ENCODE data around the gene KDM2B.

Gene KDM2B

DNA sequence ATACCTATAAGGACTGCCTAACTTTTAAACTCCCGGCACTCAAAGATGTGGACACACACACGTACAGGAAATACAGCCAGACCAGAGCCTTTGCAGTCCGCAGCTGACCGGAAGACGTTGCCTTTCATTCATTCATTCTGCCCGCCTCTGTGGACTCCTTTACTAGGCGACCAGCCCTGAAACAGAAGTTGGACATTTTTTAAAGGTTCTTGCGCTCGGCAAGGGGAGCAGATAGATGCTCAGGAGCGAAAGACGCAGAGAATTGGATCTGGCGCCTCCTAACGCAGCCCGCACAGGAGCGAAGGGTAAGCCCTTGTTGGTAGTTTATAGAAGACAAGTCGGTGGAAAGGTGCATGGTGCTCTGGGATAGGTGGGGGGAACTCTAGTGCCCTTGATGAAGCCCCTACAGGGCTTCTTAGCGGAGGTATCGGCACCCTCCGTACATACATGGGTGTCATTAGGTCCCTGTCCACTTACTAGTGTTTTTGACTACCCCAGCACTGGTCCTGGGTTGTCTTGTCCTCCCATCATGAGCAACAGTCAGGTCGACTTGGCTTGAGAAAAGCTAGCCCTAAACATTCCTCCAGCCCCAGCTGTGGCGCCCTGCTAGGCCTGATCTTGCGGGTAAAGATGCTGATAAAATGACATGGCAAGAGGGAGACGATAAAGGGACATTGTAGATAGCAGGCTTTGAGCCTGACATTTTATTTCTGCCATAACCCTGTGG lies at the start of gene KDM2B:
TSS of gene KDM2B (minus strand) at position 65 of the 727 bp plus-strand sequence. CDS start 112 bp downstream, outside the sequence.
- Mint-ChIP-seq H3K36me3 (no peaks in the 10 kb centered on the region), H3K9me3 (no peaks in the 10 kb centered on the region), H3K27ac (peak within 1 kb of the TSS; percentile 97), H3K27me3 (no peaks in the 10 kb centered on the region), H3K4me1 (peaks cover 42% of the 10 kb centered on the region), H3K4me3 (peak within 1 kb of the TSS; percentile 97)

- Mint-ChIP-seq H3K27ac (peak overlapping the region; percentile 98), H3K36me3 (peaks cover 12% of the 10 kb centered on the region), H3K27me3 (no peaks in the 10 kb centered on the region), H3K4me3 (peak overlapping the region; percentile 96), H3K4me1 (peaks cover 68% of the 10 kb centered on the region), H3K9me3 (no peaks in the 10 kb centered on the region)
Observed at GRCh38 chr12:121628536-121628935, 47.7 kb upstream of the KDM2B start.

DNA sequence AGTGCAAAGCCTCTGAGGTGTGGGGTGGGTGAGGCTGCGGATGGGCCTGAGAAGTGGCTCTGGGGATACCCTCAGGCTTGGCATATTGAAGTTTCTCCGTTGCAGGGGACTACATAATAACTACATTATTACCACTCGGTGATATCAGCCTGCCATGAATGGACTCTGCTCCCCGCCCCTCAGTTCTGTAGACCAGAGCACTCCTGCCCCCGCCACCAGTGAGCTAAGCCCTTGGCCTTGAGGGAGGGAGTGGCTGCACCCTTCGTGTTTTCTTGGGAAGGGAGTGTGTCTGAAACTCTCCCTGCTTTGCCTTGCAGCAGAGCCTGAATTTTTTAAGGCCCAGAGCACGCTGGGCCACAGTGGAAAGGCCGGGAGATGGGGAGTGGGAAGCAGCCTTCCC lies 47.2 kb upstream of the KDM2B start:
- Mint-ChIP-seq H3K36me3 (peaks cover 12% of the 10 kb centered on the region), H3K4me3 (peak overlapping the region; percentile 96), H3K27ac (peak overlapping the region; percentile 96), H3K4me1 (peaks cover 66% of the 10 kb centered on the region), H3K9me3 (no peaks in the 10 kb centered on the region), H3K27me3 (no peaks in the 10 kb centered on the region)

DNA sequence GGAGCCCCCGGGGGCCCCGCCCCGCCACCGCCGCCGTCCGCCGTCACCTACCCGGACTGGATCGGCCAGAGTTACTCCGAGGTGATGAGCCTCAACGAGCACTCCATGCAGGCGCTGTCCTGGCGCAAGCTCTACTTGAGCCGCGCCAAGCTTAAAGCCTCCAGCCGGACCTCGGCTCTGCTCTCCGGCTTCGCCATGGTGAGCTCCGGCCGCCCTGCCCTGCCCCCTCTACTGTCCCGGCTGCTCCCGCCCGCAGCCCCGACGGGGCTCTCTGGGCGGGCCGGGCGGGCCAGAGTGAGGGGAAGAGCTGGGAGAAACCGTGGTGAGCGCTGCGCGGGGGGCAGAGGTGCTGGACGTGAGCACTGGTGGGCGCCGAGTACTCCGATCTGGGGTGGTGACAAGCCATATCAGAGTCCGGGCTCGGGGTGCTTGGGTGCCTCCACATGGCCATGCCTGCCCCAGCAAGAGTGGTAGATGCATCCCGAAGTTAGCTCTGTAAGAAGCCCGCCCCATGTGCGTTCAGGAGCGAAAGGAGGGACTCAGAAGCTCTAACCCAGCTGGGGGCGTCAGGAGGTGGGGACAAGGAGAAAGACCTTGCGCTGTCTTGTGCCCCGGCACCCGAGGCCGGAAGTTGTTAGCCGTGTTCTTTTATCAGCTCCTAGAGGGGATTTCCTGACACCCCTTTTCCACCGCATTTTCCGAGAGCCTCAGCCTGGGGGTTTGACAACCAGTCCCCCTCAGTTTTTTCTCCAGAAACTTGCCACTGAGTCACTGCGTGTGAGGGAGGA lies 46.2 kb upstream of the KDM2B start:
- H3K27me3 Mint-ChIP-seq: no peaks in the 10 kb centered on the region
- peak overlapping the region; percentile 96 for H3K4me3 Mint-ChIP-seq
- H3K4me1 Mint-ChIP-seq: peaks cover 57% of the 10 kb centered on the region
- H3K9me3 Mint-ChIP-seq: no peaks in the 10 kb centered on the region
- H3K36me3 Mint-ChIP-seq: peaks cover 11% of the 10 kb centered on the region
- peak overlapping the region; percentile 96 for H3K27ac Mint-ChIP-seq

GRCh38 chr12:121626087-121626852 lies 45.4 kb upstream of the KDM2B start, which contains the start of gene ORAI1:
ORAI1 (plus strand) TSS chr12:121626530.
- Mint-ChIP-seq H3K9me3 (no peaks in the 10 kb centered on the region), H3K27me3 (no peaks in the 10 kb centered on the region), H3K36me3 (peaks cover 8% of the 10 kb centered on the region), H3K4me1 (peaks cover 49% of the 10 kb centered on the region), H3K27ac (peak within 1 kb of the TSS; percentile 96), H3K4me3 (peak within 1 kb of the TSS; percentile 96)

DNA sequence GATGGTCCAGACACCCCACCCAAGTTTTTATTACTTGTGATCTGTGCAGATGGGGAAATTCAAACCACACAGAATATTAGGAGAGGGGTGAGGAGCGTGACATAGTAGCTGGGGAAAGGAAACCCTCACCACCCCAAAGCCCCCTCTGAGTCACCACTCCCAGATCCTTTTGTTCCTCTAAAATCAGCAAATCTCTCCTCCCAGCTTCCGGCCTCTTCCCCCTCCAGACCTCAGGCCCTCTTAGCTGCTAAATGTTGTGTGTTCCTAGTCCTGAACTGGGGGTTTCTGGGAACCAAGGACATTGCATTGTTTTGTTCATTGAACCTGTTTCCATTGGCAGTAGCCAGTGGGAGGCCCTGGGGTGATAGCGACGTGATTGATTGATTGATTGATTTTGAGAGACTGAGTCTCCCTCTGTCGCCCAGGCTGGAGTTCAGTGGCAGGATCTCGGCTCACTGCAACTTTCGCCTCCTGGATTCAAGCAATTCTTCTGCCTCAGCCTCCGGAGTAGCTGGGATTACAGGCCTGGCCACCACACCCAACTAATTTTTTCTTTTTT lies 39.6 kb upstream of the KDM2B start:
- Mint-ChIP-seq H3K9me3 (no peaks in the 10 kb centered on the region), H3K4me1 (peaks cover 11% of the 10 kb centered on the region), H3K36me3 (no peaks in the 10 kb centered on the region), H3K27me3 (no peaks in the 10 kb centered on the region), H3K27ac (no peak overlapping the region), H3K4me3 (no peak overlapping the region)

GRCh38 chr12:121618659-121619233 lies 37.9 kb upstream of the KDM2B start:
- no peaks in the 10 kb centered on the region for H3K36me3 Mint-ChIP-seq
- no peak overlapping the region for H3K27ac Mint-ChIP-seq
- H3K27me3 Mint-ChIP-seq: no peaks in the 10 kb centered on the region
- no peak overlapping the region for H3K4me3 Mint-ChIP-seq
- H3K9me3 Mint-ChIP-seq: no peaks in the 10 kb centered on the region
- H3K4me1 Mint-ChIP-seq: peaks cover 11% of the 10 kb centered on the region

DNA sequence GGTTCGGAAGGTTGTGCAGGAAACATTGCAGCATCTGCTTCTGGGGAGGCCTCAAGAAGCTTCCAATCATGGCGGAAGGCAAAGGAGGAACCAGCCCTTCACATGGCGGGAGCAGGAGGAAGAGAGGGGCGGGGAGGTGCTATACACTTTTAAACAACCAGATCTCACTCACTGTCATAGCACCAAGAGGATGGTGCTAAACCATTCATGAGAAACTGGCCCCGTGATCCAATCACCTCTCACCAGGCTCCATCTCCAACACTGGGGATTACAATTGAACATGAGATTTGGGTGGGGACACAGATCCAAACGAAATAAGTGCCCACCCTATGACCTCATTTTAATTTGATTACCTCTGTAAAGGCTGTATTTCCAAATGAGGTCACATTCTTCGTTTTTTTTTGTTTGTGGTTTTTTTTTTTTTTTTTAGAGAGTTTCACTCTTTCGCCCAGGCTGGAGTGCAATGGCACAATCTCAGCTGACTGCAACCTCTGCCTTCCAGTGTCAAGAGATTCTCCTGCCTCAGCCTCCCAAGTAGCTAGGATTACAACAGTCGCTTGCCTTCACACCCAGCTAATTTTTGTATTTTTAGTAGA lies 34.1 kb upstream of the KDM2B start:
- H3K9me3 Mint-ChIP-seq: no peaks in the 10 kb centered on the region
- no peak overlapping the region for H3K4me3 Mint-ChIP-seq
- H3K27ac Mint-ChIP-seq: no peak overlapping the region
- no peaks in the 10 kb centered on the region for H3K36me3 Mint-ChIP-seq
- no peaks in the 10 kb centered on the region for H3K27me3 Mint-ChIP-seq
- H3K4me1 Mint-ChIP-seq: peaks cover 7% of the 10 kb centered on the region

DNA sequence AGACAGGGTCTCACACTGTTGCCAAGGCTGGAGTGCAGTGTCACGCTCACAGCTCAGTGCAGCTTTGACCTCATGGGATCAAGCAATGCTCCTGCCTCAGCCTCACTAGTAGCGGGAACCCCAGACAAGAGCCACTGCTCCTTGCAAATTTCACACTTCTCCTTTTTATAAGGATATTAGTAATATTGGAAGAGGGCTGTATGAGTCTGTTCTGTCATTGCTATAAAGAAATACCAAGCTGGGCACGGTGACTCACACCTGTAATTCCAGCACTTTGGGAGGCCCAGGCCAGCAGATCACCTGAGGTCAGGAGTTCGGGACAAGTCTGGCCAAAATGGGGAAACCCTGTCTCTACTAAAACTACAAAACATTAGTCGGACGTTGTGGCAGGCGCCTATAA lies 32.6 kb upstream of the KDM2B start:
- Mint-ChIP-seq H3K27ac (no peak overlapping the region), H3K4me3 (no peak overlapping the region), H3K27me3 (no peaks in the 10 kb centered on the region), H3K4me1 (peaks cover 7% of the 10 kb centered on the region), H3K36me3 (no peaks in the 10 kb centered on the region), H3K9me3 (no peaks in the 10 kb centered on the region)

- H3K27me3 Mint-ChIP-seq: no peaks in the 10 kb centered on the region
- H3K27ac Mint-ChIP-seq: no peak overlapping the region
- H3K4me3 Mint-ChIP-seq: no peak overlapping the region
- H3K36me3 Mint-ChIP-seq: no peaks in the 10 kb centered on the region
- no peaks in the 10 kb centered on the region for H3K9me3 Mint-ChIP-seq
- H3K4me1 Mint-ChIP-seq: peaks cover 7% of the 10 kb centered on the region
Observed at GRCh38 chr12:121611306-121611705, 30.5 kb upstream of the KDM2B start.

DNA sequence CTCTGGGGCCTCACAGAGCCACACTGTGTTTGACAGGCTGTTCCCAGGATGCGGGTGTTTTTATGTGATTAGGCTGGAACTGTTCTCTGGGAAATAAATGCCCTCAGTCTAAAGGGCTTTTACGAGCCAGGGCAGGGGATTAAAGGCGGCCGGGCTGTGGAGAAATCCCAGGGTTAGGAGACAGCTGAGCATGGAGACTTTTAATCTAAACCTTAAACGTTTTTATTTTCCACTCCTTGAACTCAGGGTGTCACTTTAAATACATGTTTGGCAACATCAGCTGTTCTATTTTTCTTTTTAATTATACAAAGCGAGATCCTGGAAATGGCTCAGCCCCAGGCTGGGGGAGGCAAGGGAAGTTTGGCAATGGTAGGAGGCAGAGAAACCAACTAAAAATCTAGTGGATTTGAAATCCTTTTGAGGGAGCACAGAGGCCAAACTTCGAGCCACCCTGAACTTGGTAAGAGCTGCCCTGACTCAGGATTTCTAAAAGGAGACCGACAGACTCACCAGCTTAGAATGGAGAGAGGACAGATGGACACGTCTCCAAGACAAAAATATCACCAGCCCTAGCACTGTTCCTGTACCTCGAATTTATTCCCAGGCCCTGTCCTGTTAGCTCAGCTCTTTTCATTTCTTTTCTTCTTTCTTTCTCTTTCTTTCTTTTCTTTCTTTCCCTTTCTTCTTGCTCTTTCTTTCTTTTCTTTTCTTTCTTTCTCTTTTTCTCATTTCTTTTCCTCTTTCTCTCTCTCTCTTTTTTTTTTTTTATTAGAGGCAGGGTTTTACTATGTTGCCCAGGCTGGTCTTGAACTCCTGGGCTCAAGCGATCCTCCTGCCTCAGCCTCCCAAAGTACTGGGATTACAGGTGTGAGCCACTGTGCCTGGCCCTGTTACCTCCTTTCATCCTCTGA lies 29.7 kb upstream of the KDM2B start:
- H3K4me3 Mint-ChIP-seq: no peak overlapping the region
- no peaks in the 10 kb centered on the region for H3K36me3 Mint-ChIP-seq
- peaks cover 7% of the 10 kb centered on the region for H3K4me1 Mint-ChIP-seq
- no peaks in the 10 kb centered on the region for H3K27me3 Mint-ChIP-seq
- peak overlapping the region; percentile 63 for H3K27ac Mint-ChIP-seq
- no peaks in the 10 kb centered on the region for H3K9me3 Mint-ChIP-seq

DNA sequence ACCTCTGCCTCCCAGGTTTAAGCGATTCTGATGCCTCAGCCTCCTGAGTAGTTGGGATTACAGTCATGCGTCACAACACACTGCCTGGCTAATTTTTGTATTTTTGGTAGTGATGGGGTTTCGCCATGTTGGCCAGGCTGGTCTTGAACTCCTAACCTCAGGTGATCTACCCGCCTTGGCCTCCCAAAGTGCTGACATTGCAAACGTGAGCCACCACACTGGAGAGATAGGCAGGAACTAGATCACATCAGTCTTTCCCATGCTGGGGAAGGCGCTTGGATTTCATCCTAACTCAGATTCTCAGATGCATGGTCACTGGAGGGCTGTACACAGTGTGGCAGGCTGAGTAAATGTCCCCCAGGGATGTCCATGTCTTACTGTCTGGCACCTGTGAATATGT lies 27.5 kb upstream of the KDM2B start:
- Mint-ChIP-seq H3K27me3 (no peaks in the 10 kb centered on the region), H3K27ac (no peak overlapping the region), H3K9me3 (no peaks in the 10 kb centered on the region), H3K36me3 (no peaks in the 10 kb centered on the region), H3K4me3 (no peak overlapping the region), H3K4me1 (no peaks in the 10 kb centered on the region)

GRCh38 chr12:121603581-121603980 lies 22.8 kb upstream of the KDM2B start:
- Mint-ChIP-seq H3K4me3 (no peak overlapping the region), H3K36me3 (no peaks in the 10 kb centered on the region), H3K27ac (peak overlapping the region; percentile 35), H3K27me3 (no peaks in the 10 kb centered on the region), H3K4me1 (peaks cover 2% of the 10 kb centered on the region), H3K9me3 (no peaks in the 10 kb centered on the region)

DNA sequence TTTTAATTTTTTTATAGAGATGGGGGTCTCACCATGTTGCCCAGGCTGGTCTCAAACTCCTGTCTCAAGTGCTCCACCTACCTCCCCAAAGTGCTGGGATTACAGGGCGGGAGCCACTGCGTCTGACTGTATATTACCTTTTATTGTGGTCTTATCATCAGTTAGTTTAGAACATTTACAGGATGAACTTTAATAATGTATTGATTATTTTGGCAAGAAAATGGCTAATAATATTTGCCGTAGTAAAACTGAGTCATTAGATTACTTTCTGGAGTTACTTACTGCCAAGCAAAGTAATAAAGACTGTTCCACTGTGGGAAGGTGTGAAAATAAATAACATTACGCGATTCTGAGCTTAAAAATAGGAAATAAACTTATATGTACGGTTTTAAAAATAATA lies 21.9 kb upstream of the KDM2B start:
- Mint-ChIP-seq H3K27ac (no peak overlapping the region), H3K36me3 (no peaks in the 10 kb centered on the region), H3K9me3 (no peaks in the 10 kb centered on the region), H3K27me3 (no peaks in the 10 kb centered on the region), H3K4me3 (no peak overlapping the region), H3K4me1 (peaks cover 4% of the 10 kb centered on the region)

Measured in activated naive CD4-positive, alpha-beta T cell treated with anti-CD3 and anti-CD28 coated beads, Interleukin-2, amount 50 U/mL, for 24 hours (primary cell).